Choroid plexus epithelial cell (primary cell): ENCODE measurements around the gene TGM1.
"Not testable (repeated sequence)": the region's sequence is repeated elsewhere in the genome, so short reads cannot be mapped to it uniquely, and the experiment has no call there.

Experiments used
- DNase-seq: peaks from one replicate; pipeline ENCODE4 v3.0.0-alpha.2; 2010; ENCODE audit warnings: low read depth
- H3K4me3 ChIP-seq: 2 replicates; pipeline ENCODE4 v1.5.1; 2011; ENCODE audit warnings: low read depth, mild to moderate bottlenecking, control low read depth, low read length, moderate library complexity
- TF ChIP-seq, protein P1 (sequence below): conservative IDR thresholded peaks from 2 replicates; pipeline ENCODE4 v1.5.1; 2011; ENCODE audit warnings: low read depth, mild to moderate bottlenecking, control low read depth, inconsistent platforms, low read length, moderate library complexity

TGM1 gene

DNA sequence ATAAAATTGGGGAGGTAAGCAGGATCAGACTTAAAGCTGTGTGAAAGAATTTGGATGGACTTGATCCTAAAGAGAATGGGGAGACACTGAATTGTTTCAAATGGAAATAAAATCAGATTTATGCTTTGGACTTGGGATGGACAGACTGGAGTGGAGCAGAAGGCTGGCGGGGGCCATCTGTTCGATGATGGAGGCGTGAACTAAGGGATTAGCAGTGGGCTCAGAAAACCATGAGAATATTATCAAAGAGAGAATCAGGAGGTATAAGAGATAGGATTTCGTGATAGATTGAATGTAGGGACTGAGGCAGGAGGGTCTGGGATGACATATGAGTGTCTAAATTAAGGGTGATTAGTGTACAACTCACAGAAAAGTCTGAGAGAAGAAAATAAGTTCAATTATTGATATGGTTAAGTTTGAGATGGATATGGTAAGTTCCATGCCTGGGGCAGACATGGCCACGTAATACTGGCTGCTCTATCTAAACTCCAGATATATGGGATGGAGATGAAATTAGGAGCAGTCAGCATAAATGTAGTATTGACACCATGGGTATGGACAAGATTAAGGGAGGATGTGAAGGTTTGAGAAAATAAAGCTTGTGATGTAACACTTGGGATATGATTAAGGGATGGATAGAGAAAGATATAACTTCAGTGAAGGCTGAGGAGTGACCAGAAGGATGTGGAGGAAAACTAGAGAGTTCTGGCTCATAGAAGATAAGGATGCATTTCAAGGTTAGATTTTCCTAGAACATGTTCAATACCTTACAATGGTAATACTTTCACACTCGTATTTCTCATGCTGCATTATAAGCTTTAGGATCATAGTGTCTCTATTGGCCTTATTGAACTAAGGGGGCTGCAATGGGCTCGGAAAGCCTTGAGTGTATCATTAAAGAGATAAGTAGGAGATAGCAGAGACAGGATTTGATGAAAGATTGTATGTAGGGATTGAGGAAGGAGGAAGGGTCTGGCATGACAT, 58.5 kb downstream of the TGM1 start:
- no peak overlapping the region for H3K4me3 ChIP-seq
- TF ChIP-seq, protein P1, sequence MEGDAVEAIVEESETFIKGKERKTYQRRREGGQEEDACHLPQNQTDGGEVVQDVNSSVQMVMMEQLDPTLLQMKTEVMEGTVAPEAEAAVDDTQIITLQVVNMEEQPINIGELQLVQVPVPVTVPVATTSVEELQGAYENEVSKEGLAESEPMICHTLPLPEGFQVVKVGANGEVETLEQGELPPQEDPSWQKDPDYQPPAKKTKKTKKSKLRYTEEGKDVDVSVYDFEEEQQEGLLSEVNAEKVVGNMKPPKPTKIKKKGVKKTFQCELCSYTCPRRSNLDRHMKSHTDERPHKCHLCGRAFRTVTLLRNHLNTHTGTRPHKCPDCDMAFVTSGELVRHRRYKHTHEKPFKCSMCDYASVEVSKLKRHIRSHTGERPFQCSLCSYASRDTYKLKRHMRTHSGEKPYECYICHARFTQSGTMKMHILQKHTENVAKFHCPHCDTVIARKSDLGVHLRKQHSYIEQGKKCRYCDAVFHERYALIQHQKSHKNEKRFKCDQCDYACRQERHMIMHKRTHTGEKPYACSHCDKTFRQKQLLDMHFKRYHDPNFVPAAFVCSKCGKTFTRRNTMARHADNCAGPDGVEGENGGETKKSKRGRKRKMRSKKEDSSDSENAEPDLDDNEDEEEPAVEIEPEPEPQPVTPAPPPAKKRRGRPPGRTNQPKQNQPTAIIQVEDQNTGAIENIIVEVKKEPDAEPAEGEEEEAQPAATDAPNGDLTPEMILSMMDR, result no peak
- DNase-seq, result no peak

DNA sequence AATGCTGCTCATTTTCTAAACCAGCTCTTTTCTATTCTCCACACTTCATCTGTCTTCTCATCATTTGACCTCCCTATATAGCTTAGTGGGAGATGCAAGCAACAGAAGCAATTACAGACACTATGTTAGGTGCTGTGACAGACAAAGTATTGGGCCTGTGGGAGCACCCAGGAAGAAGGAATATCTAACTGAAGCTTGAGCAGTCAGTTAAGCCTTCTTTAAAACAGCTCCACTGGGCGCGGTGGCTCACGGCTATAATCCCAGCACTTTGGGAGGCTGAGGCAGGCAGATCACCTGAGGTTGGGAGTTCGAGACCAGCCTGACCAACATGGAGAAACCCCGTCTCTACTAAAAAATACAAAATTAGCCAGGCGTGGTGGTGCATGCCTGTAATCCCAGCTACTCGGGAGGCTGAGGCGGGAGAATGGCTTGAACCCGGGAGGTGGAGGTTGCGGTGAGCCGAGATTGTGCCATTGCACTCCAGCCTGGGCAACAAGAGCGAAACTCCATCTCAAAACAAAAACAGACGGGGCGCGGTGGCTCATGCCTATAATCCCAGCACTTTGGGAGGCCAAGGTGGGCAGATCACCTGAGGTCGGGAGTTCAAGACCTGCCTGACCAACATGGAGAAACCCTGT, 59.6 kb downstream of the TGM1 start:
- not testable (repeated sequence) for H3K4me3 ChIP-seq, DNase-seq

DNA sequence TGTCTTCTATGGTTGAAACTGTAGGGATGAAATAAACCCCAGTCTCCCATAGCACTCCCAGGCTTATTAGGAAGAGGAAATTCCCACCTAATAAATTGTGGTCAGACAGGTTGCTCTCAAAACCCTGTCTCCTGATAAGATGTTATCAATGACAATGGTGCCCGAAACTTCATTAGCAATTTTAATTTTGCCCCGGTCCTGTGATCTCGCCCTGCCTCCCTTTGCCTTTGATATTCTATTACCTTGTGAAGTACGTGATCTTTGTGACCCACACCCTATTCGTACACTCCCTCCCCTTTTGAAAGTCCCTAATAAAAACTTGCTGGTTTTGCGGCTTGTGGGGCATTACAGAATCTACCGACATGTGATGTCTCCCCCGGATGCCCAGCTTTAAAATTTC, 60.4 kb downstream of the TGM1 start:
- H3K4me3 ChIP-seq, DNase-seq: not testable (repeated sequence)
